ENCODE measurements around the gene SIRT3.
"Not testable (repeated sequence)": the region's sequence is repeated elsewhere in the genome, so short reads cannot be mapped to it uniquely, and the experiment has no call there.

Gene SIRT3

GRCh38 chr11:203056-203944 lies 32.8 kb downstream of the SIRT3 start:
- DNase-seq (ENCODE audit: low read depth, low spot score), result no peak

GRCh38 chr11:202490-202889 lies 33.7 kb downstream of the SIRT3 start:
- no peak for DNase-seq (ENCODE audit: low read depth, low spot score)

- no peak for DNase-seq (ENCODE audit: low read depth, low spot score)
These were observed 34.2 kb downstream of the SIRT3 start for GRCh38 chr11:201966-202365.

- no peak for DNase-seq (ENCODE audit: low read depth, low spot score)
These were observed 35.7 kb downstream of the SIRT3 start for GRCh38 chr11:200224-201003.

- no peak for DNase-seq (ENCODE audit: low read depth, low spot score)
These were observed 36.4 kb downstream of the SIRT3 start for GRCh38 chr11:199782-200181.

- DNase-seq (ENCODE audit: low read depth, low spot score), result no peak
These were observed 37.0 kb downstream of the SIRT3 start for GRCh38 chr11:199004-199581.

GRCh38 chr11:198236-198806 lies 37.8 kb downstream of the SIRT3 start:
- DNase-seq (ENCODE audit: low read depth, low spot score), result no peak

- DNase-seq (ENCODE audit: low read depth, low spot score), result no peak
These were observed 38.4 kb downstream of the SIRT3 start for GRCh38 chr11:197741-198235.

- no peak for DNase-seq (ENCODE audit: low read depth, low spot score)
These were observed 39.1 kb downstream of the SIRT3 start for GRCh38 chr11:196786-197731.

GRCh38 chr11:193481-193880 lies 42.7 kb downstream of the SIRT3 start:
- DNase-seq (ENCODE audit: low read depth, low spot score), result not testable (repeated sequence)

GRCh38 chr11:192674-193128 lies 43.4 kb downstream of the SIRT3 start, which contains the start of gene SCGB1C1:
SCGB1C1 (plus strand) TSS chr11:193078; CDS start chr11:193100, 22 bp downstream.
- not testable (repeated sequence) for DNase-seq (ENCODE audit: low read depth, low spot score)

- not testable (repeated sequence) for DNase-seq (ENCODE audit: low read depth, low spot score)
These were observed 44.4 kb downstream of the SIRT3 start for GRCh38 chr11:191490-192478.

GRCh38 chr11:190546-190945 lies 45.6 kb downstream of the SIRT3 start:
- DNase-seq (ENCODE audit: low read depth, low spot score), result not testable (repeated sequence)

- DNase-seq (ENCODE audit: low read depth, low spot score), result not testable (repeated sequence)
These were observed 46.3 kb downstream of the SIRT3 start for GRCh38 chr11:189843-190311.

GRCh38 chr11:189200-189783 lies 46.9 kb downstream of the SIRT3 start:
- DNase-seq (ENCODE audit: low read depth, low spot score), result not testable (repeated sequence)

GRCh38 chr11:180242-180641 lies 55.9 kb downstream of the SIRT3 start:
- DNase-seq (ENCODE audit: low read depth, low spot score), result not testable (repeated sequence)

Measured in iPS DF 19.7 (cell line).